IMR-90 (cell line): Measurements from ENCODE around the gene ZNF57. TPM values are rescaled to one million over a fixed set of nuclear protein-coding genes. Genes with fewer than 3 reads are reported as not detected.

ENCODE experiments used
- ATAC-seq: fragments of 200-7000 bp; cut with Tn5 transposase; 2 replicates; pipeline ENCODE4 v1.9.1; 2020; ENCODE audit warnings: low read depth, mild to moderate bottlenecking, moderate library complexity
- BruUV-seq: library from RNA; stranded (reverse); fragments of 400-500 nt; replicated peaks from 2 replicates; lab custom pipeline; 2021; lab: Mats Ljungman, UMichigan
- CTCF ChIA-PET: fragments of 300-600 bp; formaldehyde crosslinking; extraction: SDS; loops from one replicate; lab custom pipeline; 2021; ENCODE audit warnings: antibody characterized with exemption; lab: Yijun Ruan, JAX
- POLR2A ChIA-PET: fragments of 300-600 bp; sonication (Branson Sonifier 250); formaldehyde crosslinking; loops from one replicate; lab custom pipeline; 2022; ENCODE audit warnings: antibody characterized with exemption; ENCODE audit not compliant: unreplicated experiment; lab: Charles Lee
- DNase-seq: peaks from one replicate; pipeline ENCODE4 v3.0.0; 2013
- H2AFZ ChIP-seq: replicated peaks from 2 replicates; pipeline ENCODE3; 2013; ENCODE audit warnings: low read length, mild to moderate bottlenecking; ENCODE audit not compliant: poor library complexity
- H2AK5ac ChIP-seq: 2 replicates; pipeline ENCODE4 v1.6.1; 2013; ENCODE audit warnings: low read depth, low read length, inconsistent platforms
- H2AK9ac ChIP-seq: replicated peaks from 2 replicates; pipeline ENCODE3; 2013; ENCODE audit warnings: mild to moderate bottlenecking, low read depth, low read length, moderate library complexity; ENCODE audit not compliant: poor library complexity
- H2BK120ac ChIP-seq: 2 replicates; pipeline ENCODE4 v1.6.1; 2013; ENCODE audit warnings: low read depth, low read length, inconsistent platforms
- H2BK15ac ChIP-seq: 3 replicates; pipeline ENCODE4 v1.6.1; 2013; ENCODE audit warnings: low read depth, low read length, inconsistent platforms
- H2BK20ac ChIP-seq: 2 replicates; pipeline ENCODE4 v1.6.1; 2013; ENCODE audit warnings: low read depth, mild to moderate bottlenecking, inconsistent platforms, low read length, moderate library complexity
- H2BK5ac ChIP-seq: 2 replicates; pipeline ENCODE4 v1.6.1; 2013; ENCODE audit warnings: mild to moderate bottlenecking, low read depth, low read length, inconsistent platforms; ENCODE audit not compliant: poor library complexity, severe bottlenecking
- H3K14ac ChIP-seq: replicated peaks from 2 replicates; pipeline ENCODE4 v1.6.1; 2013; ENCODE audit warnings: low read depth, low read length, inconsistent platforms
- H3K18ac ChIP-seq: 2 replicates; pipeline ENCODE4 v1.6.1; 2013; ENCODE audit warnings: low read depth, low read length, control low read depth
- H3K23ac ChIP-seq: 2 replicates; pipeline ENCODE4 v1.6.1; 2013; ENCODE audit warnings: low read depth, low read length, inconsistent platforms
- H3K27ac ChIP-seq: 2 replicates; pipeline ENCODE4 v1.5.1; 2013; ENCODE audit warnings: mild to moderate bottlenecking, control low read depth, low read length; ENCODE audit not compliant: insufficient read depth
- H3K27me3 ChIP-seq: 2 replicates; pipeline ENCODE4 v1.6.1; 2013; ENCODE audit warnings: low read length; ENCODE audit not compliant: control insufficient read depth, insufficient read depth
- H3K36me3 ChIP-seq: 2 replicates; pipeline ENCODE4 v1.6.1; 2013; ENCODE audit warnings: low read length, mixed read lengths; ENCODE audit not compliant: control insufficient read depth, insufficient read depth
- H3K4ac ChIP-seq: 2 replicates; pipeline ENCODE4 v1.6.1; 2013; ENCODE audit warnings: low read depth, low read length, inconsistent platforms
- H3K4me1 ChIP-seq: 2 replicates; pipeline ENCODE4 v1.6.1; 2013; ENCODE audit warnings: low read length, mixed read lengths; ENCODE audit not compliant: control insufficient read depth, insufficient read depth
- H3K4me2 ChIP-seq: 2 replicates; pipeline ENCODE4 v1.6.1; 2013; ENCODE audit warnings: low read depth, mild to moderate bottlenecking, control low read depth, low read length, moderate library complexity
- H3K4me3 ChIP-seq: 2 replicates; pipeline ENCODE4 v1.5.1; 2013; ENCODE audit warnings: low read depth, mild to moderate bottlenecking, control low read depth, low read length, moderate library complexity; ENCODE audit not compliant: insufficient read depth
- H3K56ac ChIP-seq: 2 replicates; pipeline ENCODE4 v1.6.1; 2013; ENCODE audit warnings: low read length, inconsistent platforms; ENCODE audit not compliant: insufficient read depth; ENCODE audit errors: extremely low read depth
- H3K79me1 ChIP-seq, 2 experiments: 2 replicates each; pipeline ENCODE4 v1.6.1; 2013; ENCODE audit warnings: low read length in 2 of 2, inconsistent platforms in 1 of 2, low read depth in 1 of 2
- H3K9ac ChIP-seq: 2 replicates; pipeline ENCODE4 v1.6.1; 2013; ENCODE audit warnings: low read depth, low read length, control low read depth
- H3K9me1 ChIP-seq: 2 replicates; pipeline ENCODE4 v1.6.1; 2013; ENCODE audit warnings: low read length, inconsistent platforms; ENCODE audit not compliant: insufficient read depth
- H3K9me3 ChIP-seq: 2 replicates; pipeline ENCODE4 v1.6.1; 2013; ENCODE audit warnings: low read length; ENCODE audit not compliant: control insufficient read depth, insufficient read depth
- H4K20me1 ChIP-seq: 2 replicates; pipeline ENCODE4 v1.6.1; 2013; ENCODE audit warnings: low read length, inconsistent platforms; ENCODE audit not compliant: insufficient read depth
- H4K5ac ChIP-seq: 2 replicates; pipeline ENCODE4 v1.6.1; 2013; ENCODE audit warnings: mild to moderate bottlenecking, low read depth, low read length, control low read depth
- H4K8ac ChIP-seq, 2 experiments: 2 replicates each; pipeline ENCODE4 v1.6.1; 2013; ENCODE audit warnings: low read depth in 2 of 2, low read length in 2 of 2, control low read depth in 1 of 2, inconsistent platforms in 1 of 2
- H4K91ac ChIP-seq: 2 replicates; pipeline ENCODE4 v1.6.1; 2013; ENCODE audit warnings: low read depth, low read length, inconsistent platforms; ENCODE audit not compliant: insufficient read depth
- BHLHE40 ChIP-seq: fragments of 150-350 bp; IDR thresholded peaks from 2 replicates; pipeline ENCODE4 v1.6.1; 2016; ENCODE audit warnings: mild to moderate bottlenecking, low read depth, low read length
- CEBPB ChIP-seq: IDR thresholded peaks from 2 replicates; pipeline ENCODE4 v1.6.1; 2012; ENCODE audit warnings: low read depth, low read length, improper control_type of control experiment
- ELK1 ChIP-seq: fragments of 150-350 bp; IDR thresholded peaks from 2 replicates; pipeline ENCODE4 v1.6.1; 2016; ENCODE audit warnings: low read depth, mild to moderate bottlenecking, low read length, moderate library complexity, borderline replicate concordance
- MAFK ChIP-seq: IDR thresholded peaks from 2 replicates; pipeline ENCODE4 v1.6.1; 2012; ENCODE audit warnings: low read depth, low read length, improper control_type of control experiment
- MAZ ChIP-seq: IDR thresholded peaks from 2 replicates; pipeline ENCODE4 v1.6.1; 2012; ENCODE audit warnings: low read depth, mild to moderate bottlenecking, low read length, improper control_type of control experiment, moderate library complexity, borderline replicate concordance
- POLR2A ChIP-seq: IDR thresholded peaks from 2 replicates; pipeline ENCODE4 v1.6.1; 2012; ENCODE audit warnings: mild to moderate bottlenecking, low read depth, low read length
- RAD21 ChIP-seq: IDR thresholded peaks from 2 replicates; pipeline ENCODE4 v1.6.1; 2012; ENCODE audit warnings: low read length, improper control_type of control experiment
- RCOR1 ChIP-seq: IDR thresholded peaks from 2 replicates; pipeline ENCODE4 v1.6.1; 2012; ENCODE audit warnings: mild to moderate bottlenecking, low read length, improper control_type of control experiment; ENCODE audit not compliant: insufficient replicate concordance
- RFX5 ChIP-seq: IDR thresholded peaks from 2 replicates; pipeline ENCODE4 v1.8.0; 2012; ENCODE audit warnings: low read depth, mild to moderate bottlenecking, low read length, moderate library complexity
- SMC3 ChIP-seq: fragments of 150-350 bp; IDR thresholded peaks from 2 replicates; pipeline ENCODE4 v1.6.1; 2016; ENCODE audit warnings: low read depth, mild to moderate bottlenecking, antibody characterized with exemption, low read length, moderate library complexity
- WGBS, 2 experiments: methylation state at CpG; one replicate each; pipeline versions ENCODE4 v1.1.5 to v1.1.7; 2013; ENCODE audit warnings: missing lambda C conversion rate in 2 of 2; ENCODE audit not compliant: insufficient read length in 1 of 2; ENCODE audit errors: extremely low coverage in 2 of 2; 5-methylcytosine and 5-hydroxymethylcytosine counted together
- dilution Hi-C: fragments of 300-500 bp; cut with HindIII; formaldehyde crosslinking; loops from one replicate; pipeline ENCODE4 v1.14.3; 2018; ENCODE audit warnings: low sequenced_read_pairs; ENCODE audit not compliant: unreplicated experiment
- in situ Hi-C: fragments of 300-500 bp; cut with MboI; formaldehyde crosslinking; loops from 3 replicates; pipeline ENCODE4 v1.14.3; 2019; ENCODE audit warnings: low sequenced_read_pairs, inconsistent platforms, mixed read lengths
- intact Hi-C: fragments of 100-400 bp; cut with micrococcal nuclease; formaldehyde crosslinking; loops from 2 replicates; pipeline ENCODE4 v1.10.0; 2022
- polyA plus RNA-seq, 3 experiments: library from polyadenylated mRNA; depleted of rRNA; stranded (reverse); fragments of >200 nt; gene quantifications; 2 replicates each; pipeline ENCODE4 v1.2.3, GENCODE V29; 2012; ENCODE audit warnings: low replicate concordance in 1 of 3
- total RNA-seq: library from RNA; depleted of rRNA; stranded (reverse); fragments of >200 nt; gene quantifications from 2 replicates; pipeline ENCODE4 v1.2.3, GENCODE V29; 2012
- TF ChIP-seq, protein P1 (sequence below): conservative IDR thresholded peaks from 2 replicates; pipeline ENCODE4 v1.5.1; 2012; ENCODE audit warnings: mild to moderate bottlenecking, low read depth, low read length, improper control_type of control experiment

The ZNF57 gene
- total and polyA plus RNA-seq, 2 of the 4 experiments (the other 2 are of a cell fraction), result 2.2 to 8.6 TPM

DNA sequence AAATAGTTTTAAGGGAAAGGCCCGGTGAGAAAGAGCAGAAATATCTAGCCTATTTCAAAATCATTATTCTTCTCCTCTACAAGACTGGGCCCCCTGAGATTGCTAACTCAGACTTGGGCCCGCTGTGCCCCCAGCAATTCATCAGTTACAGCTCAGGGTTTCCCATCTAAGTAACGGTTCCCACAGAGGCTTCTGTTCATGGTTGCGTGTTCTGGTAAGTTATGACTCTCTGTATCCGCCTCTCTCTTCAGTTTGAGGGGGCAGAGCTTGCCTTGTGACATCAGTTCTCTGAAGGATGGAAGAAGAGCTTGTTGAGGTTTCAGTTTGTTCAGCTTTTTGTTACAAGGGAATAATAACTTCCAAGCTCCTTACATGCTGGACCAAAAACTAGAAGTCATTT, 11.6 kb downstream of the ZNF57 start:
- ATAC-seq (no peak), DNase-seq (no peak)
- Histone ChIP-seq H3K23ac (no peak overlapping the region), H3K14ac (no peak overlapping the region), H3K4me2 (no peak overlapping the region), H2AFZ (no peak overlapping the region), H4K8ac (no peak overlapping the region), H3K4me1 (no peaks in the 10 kb centered on the region; the same call in 1 of the 2 replicates), H3K79me1 (peaks cover 0 to 22% of the 10 kb centered on the region in 2 experiments; a peak in 2 of 4 replicates), H3K9ac (no peak overlapping the region), H3K27me3 (no peaks in the 10 kb centered on the region), H3K27ac (no peak overlapping the region), H3K36me3 (peaks cover 6% of the 10 kb centered on the region), H2AK5ac (no peak overlapping the region), H2BK20ac (no peak overlapping the region), H3K9me3 (peaks cover 17% of the 10 kb centered on the region), H2AK9ac (no peak overlapping the region), H4K5ac (no peak overlapping the region), H3K56ac (no peak overlapping the region), H3K4me3 (no peak overlapping the region), H3K18ac (no peak overlapping the region), H2BK5ac (no peak overlapping the region), H2BK15ac (no peak overlapping the region), H3K9me1 (no peaks in the 10 kb centered on the region), H4K20me1 (no peaks in the 10 kb centered on the region), H4K91ac (no peak overlapping the region), H2BK120ac (no peak overlapping the region), H3K4ac (no peak overlapping the region)
- ChIA-PET CTCF (no interaction called here), POLR2A (no interaction called here)
- in situ Hi-C loops (no loop called here), intact Hi-C loops (no loop called here), dilution Hi-C loops (no loop called here)
- WGBS, 2 experiments, result no CpG with 5 or more reads among the region's 5 CpGs
- TF ChIP-seq, protein P1, sequence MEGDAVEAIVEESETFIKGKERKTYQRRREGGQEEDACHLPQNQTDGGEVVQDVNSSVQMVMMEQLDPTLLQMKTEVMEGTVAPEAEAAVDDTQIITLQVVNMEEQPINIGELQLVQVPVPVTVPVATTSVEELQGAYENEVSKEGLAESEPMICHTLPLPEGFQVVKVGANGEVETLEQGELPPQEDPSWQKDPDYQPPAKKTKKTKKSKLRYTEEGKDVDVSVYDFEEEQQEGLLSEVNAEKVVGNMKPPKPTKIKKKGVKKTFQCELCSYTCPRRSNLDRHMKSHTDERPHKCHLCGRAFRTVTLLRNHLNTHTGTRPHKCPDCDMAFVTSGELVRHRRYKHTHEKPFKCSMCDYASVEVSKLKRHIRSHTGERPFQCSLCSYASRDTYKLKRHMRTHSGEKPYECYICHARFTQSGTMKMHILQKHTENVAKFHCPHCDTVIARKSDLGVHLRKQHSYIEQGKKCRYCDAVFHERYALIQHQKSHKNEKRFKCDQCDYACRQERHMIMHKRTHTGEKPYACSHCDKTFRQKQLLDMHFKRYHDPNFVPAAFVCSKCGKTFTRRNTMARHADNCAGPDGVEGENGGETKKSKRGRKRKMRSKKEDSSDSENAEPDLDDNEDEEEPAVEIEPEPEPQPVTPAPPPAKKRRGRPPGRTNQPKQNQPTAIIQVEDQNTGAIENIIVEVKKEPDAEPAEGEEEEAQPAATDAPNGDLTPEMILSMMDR, result no peak
- no peak for TF ChIP-seq CEBPB
- TF ChIP-seq POLR2A, result no peak
- no peak for TF ChIP-seq MAFK
- TF ChIP-seq MAZ, result no peak
- no peak for TF ChIP-seq BHLHE40
- TF ChIP-seq RFX5, result no peak
- no peak for TF ChIP-seq ELK1
- no peak for TF ChIP-seq SMC3
- no peak for TF ChIP-seq RCOR1
- no peak for TF ChIP-seq RAD21
- BruUV-seq, result no TSS peak
